ENCODE results near the gene SERF2.
"Not testable (repeated sequence)": the region's sequence is repeated elsewhere in the genome, so short reads cannot be mapped to it uniquely, and the experiment has no call there.

Gene SERF2

GRCh38 chr15:43791993-43792760 is at the start of gene SERF2:
Gene SERF2 (plus strand): TSS chr15:43792320. CDS start chr15:43792377, 57 bp downstream.
- DNase-seq: peak; percentile 88

GRCh38 chr15:43746245-43746902 is 45.7 kb upstream of the SERF2 start, which contains the start of gene PDIA3:
Gene PDIA3 (plus strand): TSS chr15:43746438. CDS start chr15:43746540, 102 bp downstream.
- DNase-seq: peak; percentile 13

GRCh38 chr15:43746903-43747309 is 45.2 kb upstream of the SERF2 start:
- not testable (repeated sequence) for DNase-seq

- DNase-seq: no peak
Measured at GRCh38 chr15:43748376-43748775, 43.7 kb upstream of the SERF2 start.

GRCh38 chr15:43749690-43750345 is 42.3 kb upstream of the SERF2 start:
- no peak for DNase-seq

- DNase-seq: no peak
Measured at GRCh38 chr15:43751885-43752284, 40.2 kb upstream of the SERF2 start.

- DNase-seq: no peak
Measured at GRCh38 chr15:43762824-43763223, 29.3 kb upstream of the SERF2 start.

- DNase-seq: no peak
Measured at GRCh38 chr15:43763819-43764446, 28.2 kb upstream of the SERF2 start.

GRCh38 chr15:43769584-43770228 is 22.4 kb upstream of the SERF2 start:
- no peak for DNase-seq

GRCh38 chr15:43771816-43772215 is 20.3 kb upstream of the SERF2 start:
- no peak for DNase-seq

GRCh38 chr15:43772624-43773023 is 19.5 kb upstream of the SERF2 start:
- DNase-seq: no peak

GRCh38 chr15:43774062-43774461 is 18.1 kb upstream of the SERF2 start:
- DNase-seq: no peak

- DNase-seq: peak; percentile 27
Measured at GRCh38 chr15:43775411-43775965, 16.6 kb upstream of the SERF2 start.

- no peak for DNase-seq
Measured at GRCh38 chr15:43776101-43776717, 15.9 kb upstream of the SERF2 start.

- peak; percentile 35 for DNase-seq
Measured at GRCh38 chr15:43776718-43777266, 15.3 kb upstream of the SERF2 start, which contains the start of gene ELL3. Gene ELL3 (minus strand): TSS chr15:43776966. CDS start chr15:43776901, 65 bp downstream.

- peak; percentile 40 for DNase-seq
Measured at GRCh38 chr15:43777267-43777914, 14.7 kb upstream of the SERF2 start.

- DNase-seq: no peak
Measured at GRCh38 chr15:43779016-43779415, 13.1 kb upstream of the SERF2 start.

- no peak for DNase-seq
Measured at GRCh38 chr15:43789409-43789808, 2.7 kb upstream of the SERF2 start.

GRCh38 chr15:43792761-43793476 is 799 bp downstream of the SERF2 start:
- DNase-seq: no peak

- no peak for DNase-seq
Measured at GRCh38 chr15:43793647-43794046, 1.5 kb downstream of the SERF2 start.

Data from NCI-H2081 treated with DMSO at 0.1 percent for 48 hours (cell line).